Measurements from ENCODE around the gene ADIPOR1.

- TF ChIP-seq POLR2A (IDR thresholded peaks at IDR 0.05) (no peak), CTCF (IDR thresholded peaks at IDR 0.05 in 8 of 11, conservative IDR thresholded peaks at IDR 0.05 in 3 of 11) (no peak), POLR2AphosphoS5 (IDR thresholded peaks at IDR 0.05) (no peak)
Measured at GRCh38 chr1:202982715-202983430, 24.8 kb upstream of the ADIPOR1 start.

Measured in spleen (tissue), 7 donors.